Daoy (cell line): Measurements from ENCODE around the gene OR11H7. TPM values are rescaled to one million over a fixed set of nuclear protein-coding genes. Genes with fewer than 3 reads are reported as not detected.
"Not testable (repeated sequence)": the region's sequence is repeated elsewhere in the genome, so short reads cannot be mapped to it uniquely, and the experiment has no call there.

Experiments used
- DNase-seq: peaks from one replicate; pipeline ENCODE4 v3.0.0-alpha.2; 2015; ENCODE audit warnings: low read depth
- total RNA-seq: library from RNA; depleted of rRNA; stranded (reverse); fragments of >200 nt; shearing (Covaris generic); gene quantifications from 2 replicates; pipeline ENCODE4 v1.2.3, GENCODE V29; 2014; rRNA removed

The OR11H7 gene
- total RNA-seq, 1 experiment from 2014 or later = not detected

- DNase-seq = peak; percentile 59
Observed at GRCh38 chr14:20278414-20278813, 49.6 kb downstream of the OR11H7 start.

GRCh38 chr14:20280265-20280664 lies 51.5 kb downstream of the OR11H7 start:
- DNase-seq = not testable (repeated sequence)

Other genes with a start within 250 kb of the OR11H7 start
- not detected in 2 replicates for gene OR4Q2, start 226.8 kb upstream of the OR11H7 start, total RNA-seq
- not detected in 2 replicates for gene OR4K14, start 209.7 kb upstream of the OR11H7 start, total RNA-seq
- not detected in 2 replicates for gene OR4K13, start 192.9 kb upstream of the OR11H7 start, total RNA-seq
- gene OR4L1, start 168.9 kb upstream of the OR11H7 start, total RNA-seq = not detected in 2 replicates
- not detected in 2 replicates for gene OR4K17, start 118.2 kb upstream of the OR11H7 start, total RNA-seq
- not detected in 2 replicates for gene OR4N5, start 90.2 kb upstream of the OR11H7 start, total RNA-seq
- gene OR11G2, start 38.1 kb upstream of the OR11H7 start, total RNA-seq = not detected in 2 replicates
- not detected in 2 replicates for gene OR11H6, start 5.3 kb upstream of the OR11H7 start, total RNA-seq
- gene OR11H4, start 10.3 kb downstream of the OR11H7 start, total RNA-seq = not detected in 2 replicates
- gene TTC5, start 77.0 kb downstream of the OR11H7 start, total RNA-seq = 24.6 and 31.2 TPM in 2 replicates
- 78.1 and 83.5 TPM in 2 replicates for gene CCNB1IP1, start 104.3 kb downstream of the OR11H7 start, total RNA-seq
- 70.3 and 71.1 TPM in 2 replicates for gene PARP2, start 114.7 kb downstream of the OR11H7 start, total RNA-seq
- gene TEP1, start 184.5 kb downstream of the OR11H7 start, total RNA-seq = 12.6 and 13.0 TPM in 2 replicates
- gene KLHL33, start 207.2 kb downstream of the OR11H7 start, total RNA-seq = not detected in 2 replicates
- 79.5 and 87.9 TPM in 2 replicates for gene OSGEP, start 225.8 kb downstream of the OR11H7 start, total RNA-seq
- gene APEX1, start 226.2 kb downstream of the OR11H7 start, total RNA-seq = 63.0 and 110 TPM in 2 replicates
- 19.7 and 21.0 TPM in 2 replicates for gene PIP4P1, start 232.5 kb downstream of the OR11H7 start, total RNA-seq
- 184 TPM in 2 replicates for gene PNP, start 240.4 kb downstream of the OR11H7 start, total RNA-seq